H9 (cell line): ENCODE results near the gene ANKS3. TPM values are rescaled to one million over a fixed set of nuclear protein-coding genes. Genes with fewer than 3 reads are reported as not detected.

Experiments
- DNase-seq: peaks from one replicate; pipeline ENCODE4 v3.0.0-alpha.2; 2017
- H2AFZ ChIP-seq: one replicate; pipeline ENCODE4 v1.6.1; 2013; ENCODE audit warnings: mild to moderate bottlenecking, low read length, control low read depth, moderate library complexity
- H2AK5ac ChIP-seq: 2 replicates; pipeline ENCODE4 v1.6.1; 2013; ENCODE audit warnings: low read length, control low read depth, mixed read lengths; ENCODE audit not compliant: insufficient read length
- H2BK120ac ChIP-seq: one replicate; pipeline ENCODE4 v1.6.1; 2013; ENCODE audit warnings: low read depth, mild to moderate bottlenecking, low read length, control low read depth, inconsistent platforms; ENCODE audit not compliant: poor library complexity, severe bottlenecking
- H2BK12ac ChIP-seq: 2 replicates; pipeline ENCODE4 v1.6.1; 2013; ENCODE audit warnings: low read length, control low read depth, mixed read lengths, low read depth; ENCODE audit not compliant: insufficient read length
- H2BK15ac ChIP-seq: 2 replicates; pipeline ENCODE4 v1.6.1; 2013; ENCODE audit warnings: low read depth, low read length, control low read depth
- H2BK20ac ChIP-seq: one replicate; pipeline ENCODE4 v1.6.1; 2013; ENCODE audit warnings: low read depth, mild to moderate bottlenecking, low read length, control low read depth, inconsistent platforms; ENCODE audit not compliant: poor library complexity, severe bottlenecking
- H2BK5ac ChIP-seq: 2 replicates; pipeline ENCODE4 v1.6.1; 2013; ENCODE audit warnings: low read length, control low read depth, mixed read lengths; ENCODE audit not compliant: insufficient read length
- H3K14ac ChIP-seq: 2 replicates; pipeline ENCODE4 v1.6.1; 2013; ENCODE audit warnings: low read length, control low read depth; ENCODE audit not compliant: insufficient read depth
- H3K18ac ChIP-seq: 2 replicates; pipeline ENCODE4 v1.6.1; 2013; ENCODE audit warnings: low read depth, mild to moderate bottlenecking, mixed read lengths, low read length, control low read depth; ENCODE audit not compliant: insufficient read length
- H3K23ac ChIP-seq: 2 replicates; pipeline ENCODE4 v1.6.1; 2013; ENCODE audit warnings: low read length, control low read depth, mixed read lengths, low read depth; ENCODE audit not compliant: insufficient read length
- H3K23me2 ChIP-seq: 2 replicates; pipeline ENCODE4 v1.6.1; 2013; ENCODE audit warnings: low read depth, mild to moderate bottlenecking, mixed read lengths, low read length, control low read depth; ENCODE audit not compliant: insufficient read length, poor library complexity, severe bottlenecking
- H3K27ac ChIP-seq: 2 replicates; pipeline ENCODE4 v1.5.1; 2013; ENCODE audit warnings: low read length, control low read depth, mixed read lengths, low read depth; ENCODE audit not compliant: insufficient read length
- H3K27me3 ChIP-seq: 2 replicates; pipeline ENCODE4 v1.6.1; 2013; ENCODE audit warnings: low read length, control low read depth, inconsistent platforms; ENCODE audit not compliant: insufficient read depth
- H3K4ac ChIP-seq: 2 replicates; pipeline ENCODE4 v1.6.1; 2013; ENCODE audit warnings: low read depth, mild to moderate bottlenecking, control low read depth, inconsistent platforms, low read length, moderate library complexity
- H3K4me1 ChIP-seq: 2 replicates; pipeline ENCODE4 v1.6.1; 2013; ENCODE audit warnings: low read length, control low read depth, inconsistent platforms; ENCODE audit not compliant: insufficient read depth
- H3K4me2 ChIP-seq: 2 replicates; pipeline ENCODE4 v1.6.1; 2013; ENCODE audit warnings: low read length, control low read depth, mixed read lengths; ENCODE audit not compliant: insufficient read length, insufficient read depth
- H3K56ac ChIP-seq: 2 replicates; pipeline ENCODE4 v1.6.1; 2013; ENCODE audit warnings: low read depth, mild to moderate bottlenecking, mixed read lengths, low read length, control low read depth; ENCODE audit not compliant: insufficient read length
- H3K79me1 ChIP-seq: 2 replicates; pipeline ENCODE4 v1.6.1; 2013; ENCODE audit warnings: low read depth, mild to moderate bottlenecking, moderate library complexity, low read length, control low read depth, inconsistent platforms; ENCODE audit not compliant: insufficient read depth, poor library complexity, severe bottlenecking
- H3K79me2 ChIP-seq: 2 replicates; pipeline ENCODE4 v1.6.1; 2013; ENCODE audit warnings: low read length, control low read depth, inconsistent platforms; ENCODE audit not compliant: insufficient read depth
- H3K9ac ChIP-seq: 2 replicates; pipeline ENCODE4 v1.6.1; 2013; ENCODE audit warnings: low read length, control low read depth, mixed read lengths; ENCODE audit not compliant: insufficient read length; ENCODE audit errors: extremely low read depth
- H3K9me3 ChIP-seq: one replicate; pipeline ENCODE4 v1.6.1; 2013; ENCODE audit warnings: low read depth, low read length, inconsistent platforms; ENCODE audit not compliant: control insufficient read depth
- H3T11ph ChIP-seq: one replicate; pipeline ENCODE4 v1.6.1; 2013; ENCODE audit warnings: mild to moderate bottlenecking, low read length, control low read depth, inconsistent platforms
- H4K20me1 ChIP-seq: one replicate; pipeline ENCODE4 v1.6.1; 2013; ENCODE audit not compliant: control insufficient read depth, insufficient read length, insufficient read depth
- H4K5ac ChIP-seq: 2 replicates; pipeline ENCODE4 v1.6.1; 2013; ENCODE audit warnings: low read depth, mild to moderate bottlenecking, mixed read lengths, low read length, control low read depth; ENCODE audit not compliant: insufficient read length
- H4K8ac ChIP-seq: replicated peaks from 2 replicates; pipeline ENCODE4 v1.6.1; 2013; ENCODE audit warnings: low read length, control low read depth, mixed read lengths, low read depth; ENCODE audit not compliant: insufficient read length
- H4K91ac ChIP-seq: 2 replicates; pipeline ENCODE4 v1.6.1; 2013; ENCODE audit warnings: low read depth, mild to moderate bottlenecking, moderate library complexity, mixed read lengths, low read length, control low read depth; ENCODE audit not compliant: insufficient read length
- H3K27ac Mint-ChIP-seq, 3 experiments: 2 replicates in 2 of 3; 3 replicates in 1 of 3; pipeline ENCODE4 v1.8.0; 2020 to 2021; ENCODE audit warnings: mixed read lengths in 3 of 3, mild to moderate bottlenecking in 1 of 3, moderate library complexity in 1 of 3
- H3K27me3 Mint-ChIP-seq: 2 replicates; pipeline ENCODE4 v1.8.0; 2021; ENCODE audit warnings: low read depth, mild to moderate bottlenecking, moderate library complexity, mixed read lengths
- H3K36me3 Mint-ChIP-seq, 3 experiments: 2 replicates in 2 of 3; 3 replicates in 1 of 3; pipeline ENCODE4 v1.8.0; 2020 to 2021; ENCODE audit warnings: low read depth in 3 of 3, mixed read lengths in 3 of 3; ENCODE audit not compliant: insufficient read depth in 1 of 3
- H3K4me1 Mint-ChIP-seq, 2 experiments: 2 replicates each; pipeline ENCODE4 v1.8.0; 2020; ENCODE audit warnings: mixed read lengths in 2 of 2
- H3K4me3 Mint-ChIP-seq, 2 experiments: 2 replicates in 1 of 2; 3 replicates in 1 of 2; pipeline ENCODE4 v1.8.0; 2020 to 2021; ENCODE audit warnings: mild to moderate bottlenecking in 2 of 2, mixed read lengths in 2 of 2, moderate library complexity in 1 of 2
- H3K9me3 Mint-ChIP-seq, 2 experiments: 2 replicates in 1 of 2; 3 replicates in 1 of 2; pipeline ENCODE4 v1.8.0; 2020; ENCODE audit warnings: mild to moderate bottlenecking in 2 of 2, mixed read lengths in 2 of 2, moderate library complexity in 1 of 2
- WGBS: extraction: QIAGEN DNeasy Blood & Tissue Kit; methylation state at CpG from one replicate; pipeline ENCODE4 v1.1.7; 2013; ENCODE audit warnings: missing lambda C conversion rate, low lambda C conversion rate, mixed read lengths; ENCODE audit not compliant: insufficient read length; ENCODE audit errors: extremely low coverage; 5-methylcytosine and 5-hydroxymethylcytosine counted together
- total RNA-seq: library from RNA; stranded (reverse); gene quantifications from 2 replicates; pipeline ENCODE4 v1.2.1, GENCODE V29; 2021
- TF ChIP-seq, protein P1 (sequence below): fragments of 200-600 bp; sonication (generic); conservative IDR thresholded peaks from 3 replicates; pipeline ENCODE4 v1.8.0; 2021; ENCODE audit warnings: antibody characterized with exemption, mild to moderate bottlenecking

ANKS3 gene
- total RNA-seq, 1 experiment from 2014 or later, result 32.0 TPM

DNA sequence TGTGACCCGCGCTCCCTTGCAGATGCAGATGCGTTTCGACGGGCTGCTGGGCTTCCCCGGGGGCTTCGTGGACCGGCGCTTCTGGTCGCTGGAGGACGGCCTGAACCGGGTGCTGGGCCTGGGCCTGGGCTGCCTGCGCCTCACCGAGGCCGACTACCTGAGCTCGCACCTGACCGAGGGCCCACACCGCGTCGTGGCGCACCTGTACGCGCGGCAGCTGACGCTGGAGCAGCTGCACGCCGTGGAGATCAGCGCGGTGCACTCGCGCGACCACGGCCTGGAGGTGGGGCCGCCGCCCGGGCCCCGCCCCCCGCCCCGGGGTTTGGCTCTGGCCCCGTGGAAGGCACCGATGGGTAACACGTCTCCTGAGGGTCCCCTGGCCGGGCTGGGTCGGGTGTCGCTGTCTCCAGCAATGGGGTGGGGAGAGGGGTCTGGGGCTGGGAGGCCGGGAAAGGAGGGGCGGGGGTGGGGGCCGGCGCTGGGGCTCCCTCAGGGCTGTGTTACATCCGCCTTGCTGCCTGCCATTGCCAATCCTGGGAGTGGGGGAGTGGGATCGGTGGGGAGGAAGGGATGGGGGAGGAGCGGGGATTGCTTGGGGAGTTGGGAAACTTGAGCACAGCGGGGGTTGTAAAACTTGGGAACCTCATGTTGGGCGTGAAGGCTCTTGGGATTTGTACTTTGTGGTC is 40.0 kb downstream of the ANKS3 start:
- H3K18ac ChIP-seq, result no peak overlapping the region
- no peaks in the 10 kb centered on the region for H3K4me1 ChIP-seq
- H4K8ac ChIP-seq, result no peak overlapping the region
- no peak overlapping the region for H3T11ph ChIP-seq
- H4K20me1 ChIP-seq, result no peaks in the 10 kb centered on the region
- no peak overlapping the region for H3K56ac ChIP-seq
- no CpG with 5 or more reads among the region's 54 CpGs for WGBS
- H2BK15ac ChIP-seq, result no peak overlapping the region; the same call in 1 of the 2 replicates
- no peak overlapping the region for H2BK120ac ChIP-seq
- H3K9me3 ChIP-seq, result no peaks in the 10 kb centered on the region
- peaks cover 2 to 3% of the 10 kb centered on the region in 2 experiments; a peak in 2 of 4 replicates for H3K4me1 Mint-ChIP-seq
- H4K5ac ChIP-seq, result no peak overlapping the region
- H3K79me2 ChIP-seq, result no peaks in the 10 kb centered on the region
- peak; percentile 49 for DNase-seq
- H3K23me2 ChIP-seq, result peaks cover 3% of the 10 kb centered on the region
- peaks cover 7 to 32% (median 29%) of the 10 kb centered on the region in 3 experiments; a peak in 6 of 7 replicates for H3K36me3 Mint-ChIP-seq
- no peak overlapping the region for H2AFZ ChIP-seq
- H2BK20ac ChIP-seq, result no peak overlapping the region
- TF ChIP-seq, protein P1, sequence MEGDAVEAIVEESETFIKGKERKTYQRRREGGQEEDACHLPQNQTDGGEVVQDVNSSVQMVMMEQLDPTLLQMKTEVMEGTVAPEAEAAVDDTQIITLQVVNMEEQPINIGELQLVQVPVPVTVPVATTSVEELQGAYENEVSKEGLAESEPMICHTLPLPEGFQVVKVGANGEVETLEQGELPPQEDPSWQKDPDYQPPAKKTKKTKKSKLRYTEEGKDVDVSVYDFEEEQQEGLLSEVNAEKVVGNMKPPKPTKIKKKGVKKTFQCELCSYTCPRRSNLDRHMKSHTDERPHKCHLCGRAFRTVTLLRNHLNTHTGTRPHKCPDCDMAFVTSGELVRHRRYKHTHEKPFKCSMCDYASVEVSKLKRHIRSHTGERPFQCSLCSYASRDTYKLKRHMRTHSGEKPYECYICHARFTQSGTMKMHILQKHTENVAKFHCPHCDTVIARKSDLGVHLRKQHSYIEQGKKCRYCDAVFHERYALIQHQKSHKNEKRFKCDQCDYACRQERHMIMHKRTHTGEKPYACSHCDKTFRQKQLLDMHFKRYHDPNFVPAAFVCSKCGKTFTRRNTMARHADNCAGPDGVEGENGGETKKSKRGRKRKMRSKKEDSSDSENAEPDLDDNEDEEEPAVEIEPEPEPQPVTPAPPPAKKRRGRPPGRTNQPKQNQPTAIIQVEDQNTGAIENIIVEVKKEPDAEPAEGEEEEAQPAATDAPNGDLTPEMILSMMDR, result no peak
- no peak overlapping the region for H2BK12ac ChIP-seq
- H3K23ac ChIP-seq, result no peak overlapping the region
- H3K4ac ChIP-seq, result no peak overlapping the region
- H3K14ac ChIP-seq, result peak overlapping the region; percentile 17
- no peaks in the 10 kb centered on the region for H3K9me3 Mint-ChIP-seq
- peak overlapping the region; percentile 77 to 86 for H3K4me3 Mint-ChIP-seq
- H3K27ac ChIP-seq, result no peak overlapping the region
- H4K91ac ChIP-seq, result no peak overlapping the region
- H3K27me3 ChIP-seq, result no peaks in the 10 kb centered on the region
- H3K4me2 ChIP-seq, result peak overlapping the region; percentile 58
- H3K9ac ChIP-seq, result peak overlapping the region; percentile 65
- H2BK5ac ChIP-seq, result no peak overlapping the region
- no peaks in the 10 kb centered on the region for H3K79me1 ChIP-seq
- peaks cover 2% of the 10 kb centered on the region; the same call in 1 of the 2 replicates for H3K27me3 Mint-ChIP-seq
- no peak overlapping the region for H2AK5ac ChIP-seq
- peak overlapping the region in 1 of 3 experiments; percentile 68; a peak in 1 of 7 replicates for H3K27ac Mint-ChIP-seq
